HepG2 (cell line): Measurements from ENCODE around the gene ABHD1. TPM values are rescaled to one million over a fixed set of nuclear protein-coding genes. Genes with fewer than 3 reads are reported as not detected.

Experiments
- EP300 ChIP-seq, 3 experiments: sonication (generic) in 1 of 3; formaldehyde crosslinking in 1 of 3; IDR thresholded peaks; 2 replicates each; pipeline versions ENCODE4 v1.5.1 to v1.6.1; 2011 to 2020; ENCODE audit warnings: low read depth in 2 of 3, low read length in 2 of 3, borderline replicate concordance in 1 of 3, improper control_type of control experiment in 1 of 3, mild to moderate bottlenecking in 1 of 3, missing genetic modification reagents in 1 of 3, moderate library complexity in 1 of 3
- GFI1 ChIP-seq: sonication (generic); formaldehyde crosslinking; IDR thresholded peaks from 2 replicates; pipeline ENCODE4 v1.5.0; 2020; ENCODE audit warnings: missing genetic modification reagents, mild to moderate bottlenecking, borderline replicate concordance
- HOXD1 ChIP-seq: sonication (generic); formaldehyde crosslinking; IDR thresholded peaks from 2 replicates; pipeline ENCODE4 v1.5.0; 2020; ENCODE audit warnings: missing genetic modification reagents
- MAZ ChIP-seq, 2 experiments: sonication (generic) in 1 of 2; formaldehyde crosslinking in 1 of 2; IDR thresholded peaks; 2 replicates each; pipeline versions ENCODE4 v1.5.0 to v1.6.1; 2012 to 2020; ENCODE audit warnings: low read depth in 2 of 2, mild to moderate bottlenecking in 2 of 2, borderline replicate concordance in 1 of 2, improper control_type of control experiment in 1 of 2, low read length in 1 of 2, missing genetic modification reagents in 1 of 2, moderate library complexity in 1 of 2
- RBAK ChIP-seq: sonication (generic); formaldehyde crosslinking; IDR thresholded peaks from 2 replicates; pipeline ENCODE4 v1.5.1; 2020; ENCODE audit warnings: mild to moderate bottlenecking, missing genetic modification reagents
- RXRB ChIP-seq: IDR thresholded peaks from 2 replicates; pipeline ENCODE4 v1.6.1; 2016; ENCODE audit warnings: borderline replicate concordance, missing genetic modification reagents, missing compliant biosample characterization
- SOX5 ChIP-seq: IDR thresholded peaks from 2 replicates; pipeline ENCODE4 v1.6.1; 2016; ENCODE audit warnings: borderline replicate concordance
- SPEN ChIP-seq: sonication (generic); formaldehyde crosslinking; IDR thresholded peaks from 2 replicates; pipeline ENCODE4 v1.5.1; 2020; ENCODE audit warnings: low read depth, mild to moderate bottlenecking, missing genetic modification reagents
- TBL1XR1 ChIP-seq: fragments of 150-350 bp; IDR thresholded peaks from 2 replicates; pipeline ENCODE4 v1.6.1; 2014; ENCODE audit warnings: borderline replicate concordance, low read length; ENCODE audit not compliant: partially characterized antibody
- ZBTB21 ChIP-seq: sonication (generic); formaldehyde crosslinking; IDR thresholded peaks from 2 replicates; pipeline ENCODE4 v1.4.0; 2020; ENCODE audit warnings: missing genetic modification reagents
- ZBTB43 ChIP-seq: sonication (generic); formaldehyde crosslinking; conservative IDR thresholded peaks from 2 replicates; pipeline ENCODE4 v1.4.0; 2020; ENCODE audit warnings: missing genetic modification reagents
- ZBTB8A ChIP-seq: sonication (generic); formaldehyde crosslinking; IDR thresholded peaks from 2 replicates; pipeline ENCODE4 v1.4.0; 2020; ENCODE audit warnings: mild to moderate bottlenecking, low read depth, missing genetic modification reagents, borderline replicate concordance
- ZNF121 ChIP-seq: sonication (generic); formaldehyde crosslinking; IDR thresholded peaks from 2 replicates; pipeline ENCODE4 v1.5.0; 2020; ENCODE audit warnings: mild to moderate bottlenecking, missing genetic modification reagents
- ZNF362 ChIP-seq: sonication (generic); formaldehyde crosslinking; IDR thresholded peaks from 2 replicates; pipeline ENCODE4 v1.4.0; 2020; ENCODE audit warnings: missing genetic modification reagents, mild to moderate bottlenecking, borderline replicate concordance
- polyA plus RNA-seq, 8 experiments: library from polyadenylated mRNA; depleted of rRNA in 3 of 8; stranded (reverse) in 7 of 8; unstranded in 1 of 8; fragments of >200 nt; fragmentation: Illumina TruSeq in 4 of 8; extraction: Trizol in 4 of 8; gene quantifications; 2 replicates each; pipeline versions ENCODE4 v1.2.1 to v1.2.3, GENCODE V29; 2011 to 2016; ENCODE audit warnings: low read depth in 4 of 8, missing spikeins in 1 of 8, mixed read lengths in 1 of 8; ENCODE audit not compliant: insufficient read depth in 1 of 8
- total RNA-seq, 5 experiments: library from RNA; depleted of rRNA; stranded (reverse); fragments of >200 nt; fragmentation: Illumina TruSeq; extraction: Trizol; gene quantifications; 2 replicates each; pipeline ENCODE4 v1.2.3, GENCODE V29; 2016; ENCODE audit warnings: low read depth in 1 of 5
- TF ChIP-seq, protein P1 (sequence below): sonication (generic); formaldehyde crosslinking; IDR thresholded peaks from 2 replicates; pipeline ENCODE4 v1.9.0; 2021; ENCODE audit warnings: missing genetic modification reagents, borderline replicate concordance
- TF ChIP-seq, protein P2 (sequence below): sonication (generic); formaldehyde crosslinking; IDR thresholded peaks from 2 replicates; pipeline ENCODE4 v1.8.0; 2022; ENCODE audit warnings: mild to moderate bottlenecking, missing genetic modification reagents; ENCODE audit not compliant: insufficient replicate concordance
- TF ChIP-seq, protein P3 (sequence below): sonication (generic); formaldehyde crosslinking; IDR thresholded peaks from 2 replicates; pipeline ENCODE4 v1.5.1; 2020; ENCODE audit warnings: missing genetic modification reagents, mild to moderate bottlenecking, borderline replicate concordance
- TF ChIP-seq, protein P4 (sequence below): sonication (generic); formaldehyde crosslinking; IDR thresholded peaks from 2 replicates; pipeline ENCODE4 v1.4.0; 2020; ENCODE audit warnings: missing genetic modification reagents, borderline replicate concordance

The ABHD1 gene
- total and polyA plus RNA-seq, 2 of the 13 experiments (the other 11 are each of a cell fraction or from before 2014, with no cell fraction given), result 0.04 to 0.81 TPM

DNA sequence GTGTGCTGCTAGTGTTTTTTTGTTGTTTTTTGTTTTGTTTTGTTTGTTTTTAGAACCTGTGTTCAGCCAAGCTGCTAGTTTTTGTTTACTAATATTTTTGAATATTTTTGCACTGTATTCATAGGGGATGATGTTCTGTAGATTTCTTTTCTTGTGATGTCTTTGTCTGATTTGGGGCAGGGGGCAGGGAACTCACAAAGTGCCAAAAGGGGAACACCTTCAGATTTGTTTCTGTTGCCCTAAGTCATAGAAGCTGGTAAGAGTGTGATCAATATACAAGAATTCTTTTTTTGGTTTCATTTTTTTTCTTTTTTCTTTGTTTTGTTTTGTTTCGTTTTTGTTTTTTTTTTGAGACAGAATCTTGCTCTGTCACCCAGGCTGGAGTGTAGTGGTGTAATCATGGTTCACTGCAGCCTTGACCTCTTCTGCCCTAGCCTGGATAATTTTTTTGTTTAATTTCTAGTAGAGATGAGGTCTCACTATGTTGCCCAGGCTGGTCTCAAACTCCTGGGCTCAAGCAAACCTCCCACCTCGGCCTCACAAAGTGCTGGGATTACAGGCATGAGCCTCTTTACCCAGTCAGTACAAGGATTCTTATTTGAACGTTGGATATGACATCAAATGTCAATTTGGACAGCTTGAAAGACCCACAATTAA lies 55.9 kb downstream of the ABHD1 start (continued):
- TF ChIP-seq, protein P1, sequence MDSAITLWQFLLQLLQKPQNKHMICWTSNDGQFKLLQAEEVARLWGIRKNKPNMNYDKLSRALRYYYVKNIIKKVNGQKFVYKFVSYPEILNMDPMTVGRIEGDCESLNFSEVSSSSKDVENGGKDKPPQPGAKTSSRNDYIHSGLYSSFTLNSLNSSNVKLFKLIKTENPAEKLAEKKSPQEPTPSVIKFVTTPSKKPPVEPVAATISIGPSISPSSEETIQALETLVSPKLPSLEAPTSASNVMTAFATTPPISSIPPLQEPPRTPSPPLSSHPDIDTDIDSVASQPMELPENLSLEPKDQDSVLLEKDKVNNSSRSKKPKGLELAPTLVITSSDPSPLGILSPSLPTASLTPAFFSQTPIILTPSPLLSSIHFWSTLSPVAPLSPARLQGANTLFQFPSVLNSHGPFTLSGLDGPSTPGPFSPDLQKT (CRISPR knock-in tag), result no peak
- TF ChIP-seq ZBTB21 (CRISPR knock-in tag) (peak; percentile 18; the same call in 1 of the 2 replicates), SPEN (CRISPR knock-in tag) (peak; percentile 49; the same call in 1 of the 2 replicates), TBL1XR1 (no peak), ZBTB43 (CRISPR knock-in tag) (no peak), ZNF121 (CRISPR knock-in tag) (peak; percentile 99), GFI1 (CRISPR knock-in tag) (0 out of 2 replicates have a peak, but pooled peaks have one; percentile 22), MAZ (IDR thresholded peaks at IDR 0.05; ENCODE audit: borderline replicate concordance, low read depth, low read length) (no peak), MAZ (CRISPR knock-in tag; IDR thresholded peaks at IDR 0.05; ENCODE audit: low read depth) (no peak), RBAK (CRISPR knock-in tag) (no peak), SOX5 (CRISPR knock-in tag) (peak; percentile 65; the same call in 1 of the 2 replicates), ZBTB8A (CRISPR knock-in tag) (0 out of 2 replicates have a peak, but pooled peaks have one; percentile 10), HOXD1 (no peak), RXRB (peak; percentile 86; the same call in 1 of the 2 replicates), ZNF362 (CRISPR knock-in tag) (peak; percentile 78), EP300 (IDR thresholded peaks at IDR 0.05; ENCODE audit: low read depth in 2 of 2, low read length in 2 of 2) (peak in 1 of 2 experiments; percentile 57; a peak in 1 of 4 replicates), EP300 (CRISPR knock-in tag; IDR thresholded peaks at IDR 0.05; ENCODE audit: borderline replicate concordance) (no peak)
- TF ChIP-seq, protein P2, sequence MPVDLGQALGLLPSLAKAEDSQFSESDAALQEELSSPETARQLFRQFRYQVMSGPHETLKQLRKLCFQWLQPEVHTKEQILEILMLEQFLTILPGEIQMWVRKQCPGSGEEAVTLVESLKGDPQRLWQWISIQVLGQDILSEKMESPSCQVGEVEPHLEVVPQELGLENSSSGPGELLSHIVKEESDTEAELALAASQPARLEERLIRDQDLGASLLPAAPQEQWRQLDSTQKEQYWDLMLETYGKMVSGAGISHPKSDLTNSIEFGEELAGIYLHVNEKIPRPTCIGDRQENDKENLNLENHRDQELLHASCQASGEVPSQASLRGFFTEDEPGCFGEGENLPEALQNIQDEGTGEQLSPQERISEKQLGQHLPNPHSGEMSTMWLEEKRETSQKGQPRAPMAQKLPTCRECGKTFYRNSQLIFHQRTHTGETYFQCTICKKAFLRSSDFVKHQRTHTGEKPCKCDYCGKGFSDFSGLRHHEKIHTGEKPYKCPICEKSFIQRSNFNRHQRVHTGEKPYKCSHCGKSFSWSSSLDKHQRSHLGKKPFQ (CRISPR knock-in tag), result no peak
- TF ChIP-seq, protein P3, sequence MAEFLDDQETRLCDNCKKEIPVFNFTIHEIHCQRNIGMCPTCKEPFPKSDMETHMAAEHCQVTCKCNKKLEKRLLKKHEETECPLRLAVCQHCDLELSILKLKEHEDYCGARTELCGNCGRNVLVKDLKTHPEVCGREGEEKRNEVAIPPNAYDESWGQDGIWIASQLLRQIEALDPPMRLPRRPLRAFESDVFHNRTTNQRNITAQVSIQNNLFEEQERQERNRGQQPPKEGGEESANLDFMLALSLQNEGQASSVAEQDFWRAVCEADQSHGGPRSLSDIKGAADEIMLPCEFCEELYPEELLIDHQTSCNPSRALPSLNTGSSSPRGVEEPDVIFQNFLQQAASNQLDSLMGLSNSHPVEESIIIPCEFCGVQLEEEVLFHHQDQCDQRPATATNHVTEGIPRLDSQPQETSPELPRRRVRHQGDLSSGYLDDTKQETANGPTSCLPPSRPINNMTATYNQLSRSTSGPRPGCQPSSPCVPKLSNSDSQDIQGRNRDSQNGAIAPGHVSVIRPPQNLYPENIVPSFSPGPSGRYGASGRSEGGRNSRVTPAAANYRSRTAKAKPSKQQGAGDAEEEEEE, result no peak
- TF ChIP-seq, protein P4, sequence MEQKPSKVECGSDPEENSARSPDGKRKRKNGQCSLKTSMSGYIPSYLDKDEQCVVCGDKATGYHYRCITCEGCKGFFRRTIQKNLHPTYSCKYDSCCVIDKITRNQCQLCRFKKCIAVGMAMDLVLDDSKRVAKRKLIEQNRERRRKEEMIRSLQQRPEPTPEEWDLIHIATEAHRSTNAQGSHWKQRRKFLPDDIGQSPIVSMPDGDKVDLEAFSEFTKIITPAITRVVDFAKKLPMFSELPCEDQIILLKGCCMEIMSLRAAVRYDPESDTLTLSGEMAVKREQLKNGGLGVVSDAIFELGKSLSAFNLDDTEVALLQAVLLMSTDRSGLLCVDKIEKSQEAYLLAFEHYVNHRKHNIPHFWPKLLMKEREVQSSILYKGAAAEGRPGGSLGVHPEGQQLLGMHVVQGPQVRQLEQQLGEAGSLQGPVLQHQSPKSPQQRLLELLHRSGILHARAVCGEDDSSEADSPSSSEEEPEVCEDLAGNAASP (CRISPR knock-in tag), result peak; percentile 88; the same call in 1 of the 2 replicates
